ENCODE results near the gene ZNF829. TPM values are rescaled to one million over a fixed set of nuclear protein-coding genes. Genes with fewer than 3 reads are reported as not detected.

Gene ZNF829
- 2.0 and 2.5 TPM in 2 replicates for total RNA-seq

DNA sequence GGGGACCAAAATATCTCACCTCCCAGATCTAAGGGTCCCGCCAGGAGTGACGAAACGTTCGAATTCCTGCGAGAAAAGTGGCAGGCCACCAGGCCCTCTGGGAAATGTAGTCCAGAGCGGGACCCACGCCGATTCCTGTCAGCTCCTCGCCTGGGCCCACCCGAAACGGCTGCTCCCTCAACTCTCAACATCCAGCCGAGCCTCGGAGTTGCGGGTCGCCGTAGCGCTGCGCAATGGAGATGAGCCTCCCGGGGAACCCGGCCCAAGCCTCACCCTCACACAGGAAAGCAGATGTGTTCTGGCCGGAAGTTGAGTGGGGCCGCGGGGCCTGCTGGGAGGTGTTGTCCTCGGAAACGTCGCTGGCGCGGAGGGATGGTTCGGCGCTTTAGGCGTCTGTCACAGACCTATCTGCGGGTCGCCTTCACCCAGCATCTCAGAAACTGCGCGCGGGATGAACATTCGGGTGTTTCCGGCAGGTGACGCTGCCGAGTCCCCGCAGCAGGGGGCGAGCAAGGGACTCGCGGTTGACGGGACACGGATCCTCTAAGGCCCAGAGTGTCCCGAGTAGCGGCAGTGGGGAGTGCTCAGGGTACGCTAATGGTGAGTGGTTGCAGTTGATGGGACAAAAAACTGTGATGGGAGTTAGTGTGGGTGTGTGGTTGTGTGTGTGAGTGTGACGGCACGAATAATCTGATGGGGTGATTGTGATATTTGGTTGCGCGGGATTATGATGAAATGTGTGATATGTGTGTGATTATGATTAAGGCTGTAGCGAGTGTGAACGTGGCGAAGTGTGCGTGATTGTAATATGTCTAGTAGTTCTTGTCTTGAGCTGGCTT is at the start of gene ZNF829, which contains the start of gene ZNF568:
Gene ZNF829, minus strand, starts transcription at position 300 of the 839 bp plus-strand sequence. CDS start 1,124 bp downstream, outside the sequence.
Gene ZNF568, plus strand, starts transcription at position 341 of the 839 bp plus-strand sequence. CDS start 6,439 bp downstream, outside the sequence.

DNA sequence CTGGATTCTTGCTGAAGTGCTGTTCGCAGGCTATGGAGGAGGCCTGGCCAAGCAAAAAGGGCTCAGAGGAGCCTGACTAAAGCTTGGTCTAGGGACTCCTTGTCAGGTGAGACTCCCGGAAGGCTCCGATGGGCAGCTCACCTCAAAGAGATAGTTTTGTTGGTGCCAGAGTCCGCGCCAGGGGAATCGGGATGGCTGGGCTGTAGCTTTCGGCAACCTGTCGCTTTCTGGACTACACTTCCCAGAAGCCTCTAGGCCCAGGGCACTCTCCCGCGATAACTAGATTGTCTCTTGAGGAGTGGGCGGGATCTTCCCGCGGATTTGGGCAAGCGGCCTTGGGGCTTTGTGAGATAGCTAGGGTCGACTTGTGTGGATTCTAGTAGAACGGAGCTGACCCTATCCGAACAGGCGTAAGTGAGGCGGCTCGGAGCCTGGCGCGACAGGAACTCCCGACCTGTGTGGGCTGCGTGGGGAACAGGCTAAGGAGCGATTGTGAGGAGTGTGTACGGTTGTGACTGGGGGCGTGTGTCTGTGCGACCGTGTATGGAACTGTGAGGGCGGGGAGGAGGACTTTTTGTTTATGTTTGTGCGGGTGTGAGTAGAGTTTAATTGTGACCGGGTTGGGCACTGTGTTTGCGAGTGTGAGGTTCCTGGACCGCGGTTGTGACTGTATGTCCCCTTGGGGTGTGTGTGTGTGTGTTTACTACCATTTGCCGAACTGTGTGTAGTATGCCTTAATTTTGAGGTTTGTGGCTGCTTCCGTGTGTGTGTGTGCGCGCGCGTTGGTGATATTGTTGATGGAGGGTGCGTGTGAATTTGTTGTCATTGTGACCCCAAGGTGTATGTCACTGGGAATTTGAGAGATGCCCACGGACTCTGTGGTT is 65.3 kb downstream of the ZNF829 start, which contains the start of gene ZNF345:
Gene ZNF345, plus strand, starts transcription at position 318 of the 884 bp plus-strand sequence. CDS start 25,955 bp downstream, outside the sequence.

Small RNAs within 50 kb of the gene (small RNA-seq; reads per million reads assigned to genes)
- not detected for gene RF00019

Other genes starting within 250 kb of the ZNF829 start
- gene ZNF461, start 249.5 kb downstream of the ZNF829 start, total RNA-seq, result 7.7 and 9.3 TPM in 2 replicates
- 7.6 and 8.0 TPM in 2 replicates for gene ZNF567, start 228.7 kb downstream of the ZNF829 start, total RNA-seq
- gene ZNF850, start 143.5 kb downstream of the ZNF829 start, total RNA-seq, result 4.7 and 5.5 TPM in 2 replicates
- gene ZNF790, start 77.9 kb downstream of the ZNF829 start, total RNA-seq, result 6.2 and 7.4 TPM in 2 replicates
- gene ZNF345, start 65.4 kb downstream of the ZNF829 start, total RNA-seq, result 3.2 and 4.6 TPM in 2 replicates
- 5.7 and 6.4 TPM in 2 replicates for gene ZNF568, start within 50 bp of the ZNF829 start, total RNA-seq
- 4.8 and 5.6 TPM in 2 replicates for gene ZNF420, start 162.1 kb upstream of the ZNF829 start, total RNA-seq